Measurements from ENCODE around the gene ST6GALNAC2.
A peak's percentile ranks its signal among the peaks of the same experiment; 100 is the strongest.
"Not testable (repeated sequence)": the region's sequence is repeated elsewhere in the genome, so short reads cannot be mapped to it uniquely, and the experiment has no call there.

ST6GALNAC2 gene

GRCh38 chr17:76570457-76570856 is 15.2 kb downstream of the ST6GALNAC2 start:
- DNase-seq = no peak

GRCh38 chr17:76569607-76570279 is 15.9 kb downstream of the ST6GALNAC2 start:
- DNase-seq = no peak

- no peak for DNase-seq
Observed at GRCh38 chr17:76568811-76569221, 16.8 kb downstream of the ST6GALNAC2 start.

- DNase-seq = no peak
Observed at GRCh38 chr17:76567634-76568432, 17.8 kb downstream of the ST6GALNAC2 start.

DNA sequence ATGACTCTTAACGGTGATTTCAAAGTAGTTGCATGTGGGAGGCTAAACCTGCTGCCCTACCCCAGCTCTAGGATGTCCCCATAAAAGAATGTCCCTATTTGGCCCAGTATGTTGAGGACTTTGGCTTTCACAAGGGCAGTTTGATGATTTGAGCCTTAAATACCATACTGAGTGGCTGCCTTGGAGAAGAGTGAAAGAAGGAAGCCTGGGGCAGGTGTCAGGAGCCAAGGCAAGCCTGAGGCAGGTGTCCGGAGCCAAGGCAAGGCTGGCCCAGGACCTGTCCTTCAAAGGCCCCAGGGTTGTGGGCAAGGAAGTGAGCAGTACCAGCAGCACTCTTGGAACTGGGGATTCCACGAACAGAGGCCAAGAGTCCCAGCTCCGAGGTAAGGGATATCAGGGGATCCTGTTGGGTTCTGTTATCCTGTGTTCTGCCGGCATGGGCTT is 18.6 kb downstream of the ST6GALNAC2 start:
- no peak for DNase-seq

DNA sequence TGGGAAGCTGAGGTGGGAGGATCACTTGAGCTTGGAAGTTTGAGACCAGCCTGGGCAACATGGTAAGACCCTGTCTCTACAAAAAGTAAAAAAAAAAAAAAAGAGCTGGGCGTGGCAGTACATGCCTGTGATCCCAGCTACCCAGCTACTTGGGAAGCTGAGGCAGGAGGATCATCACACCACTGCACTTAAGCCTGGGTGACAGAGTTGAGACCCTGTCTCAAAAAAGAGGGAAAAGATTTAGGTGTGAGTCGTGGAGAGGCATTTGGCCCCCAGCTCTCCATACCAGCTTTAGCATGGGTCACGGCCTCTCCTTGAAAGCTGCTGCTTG is 19.1 kb downstream of the ST6GALNAC2 start:
- DNase-seq = no peak

DNA sequence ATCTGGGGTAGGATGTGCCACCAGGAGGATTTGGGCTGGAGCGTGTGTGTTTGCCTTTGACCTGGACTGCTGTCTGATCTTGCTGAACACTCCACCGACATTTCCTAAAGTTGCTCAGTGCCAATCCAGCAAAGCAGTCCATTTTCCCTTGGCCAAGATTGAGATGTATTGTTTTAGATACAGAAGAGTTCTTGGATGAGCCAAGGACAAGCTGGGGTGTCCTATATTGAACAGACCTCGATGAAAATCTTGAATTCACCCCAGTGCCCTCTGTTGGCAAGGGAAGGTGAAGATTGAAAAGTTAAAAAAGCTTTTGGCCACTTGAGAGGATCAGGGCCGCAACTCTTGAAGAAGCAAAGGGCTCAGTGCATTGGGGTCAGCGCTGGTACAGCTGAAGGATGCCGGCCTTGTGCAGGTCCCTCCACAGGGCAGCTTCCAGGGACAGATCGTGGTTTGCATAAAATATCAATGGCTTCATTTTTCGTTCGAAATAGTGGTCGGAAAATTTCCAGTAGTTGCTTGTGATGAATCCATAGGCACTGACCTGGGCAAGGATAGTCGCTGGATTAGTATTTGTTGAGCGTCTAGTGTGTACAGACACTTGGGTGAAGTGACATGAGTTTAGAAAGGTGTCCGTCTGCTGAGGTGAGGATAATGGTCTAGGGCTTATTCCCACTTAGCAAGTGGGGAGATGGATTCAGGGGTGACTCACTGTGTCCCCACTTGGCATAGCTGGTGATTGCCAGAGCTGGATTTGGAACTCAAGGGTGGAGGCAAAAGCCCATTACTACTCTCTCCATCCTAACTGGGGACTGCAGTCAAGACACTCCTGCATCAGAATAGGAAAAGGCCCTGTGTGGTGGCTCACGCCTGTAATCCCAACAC is 19.7 kb downstream of the ST6GALNAC2 start:
- no peak for DNase-seq

GRCh38 chr17:76564991-76565727 is 20.5 kb downstream of the ST6GALNAC2 start:
- DNase-seq = not testable (repeated sequence)

DNA sequence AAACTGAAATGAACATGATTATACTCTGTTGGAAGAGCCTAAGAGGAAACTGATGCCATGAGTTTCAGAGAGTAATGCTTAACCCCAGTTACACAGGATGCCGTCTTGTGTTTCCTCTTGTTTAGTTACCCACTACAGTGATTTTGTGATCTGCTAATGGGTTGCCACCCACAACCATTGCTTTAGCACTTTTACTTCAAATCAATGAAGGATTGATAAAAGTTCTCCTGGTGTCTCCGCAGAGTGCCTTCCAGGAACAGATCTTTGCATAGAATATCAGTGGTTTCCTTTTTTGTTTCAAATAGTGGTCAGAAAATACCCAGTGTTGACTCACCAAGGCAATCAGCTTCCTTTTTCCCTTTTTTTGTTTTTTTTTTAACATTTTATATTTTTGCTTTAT is 22.3 kb downstream of the ST6GALNAC2 start:
- not testable (repeated sequence) for DNase-seq

- DNase-seq = no peak
Observed at GRCh38 chr17:76562734-76563148, 22.9 kb downstream of the ST6GALNAC2 start.

DNA sequence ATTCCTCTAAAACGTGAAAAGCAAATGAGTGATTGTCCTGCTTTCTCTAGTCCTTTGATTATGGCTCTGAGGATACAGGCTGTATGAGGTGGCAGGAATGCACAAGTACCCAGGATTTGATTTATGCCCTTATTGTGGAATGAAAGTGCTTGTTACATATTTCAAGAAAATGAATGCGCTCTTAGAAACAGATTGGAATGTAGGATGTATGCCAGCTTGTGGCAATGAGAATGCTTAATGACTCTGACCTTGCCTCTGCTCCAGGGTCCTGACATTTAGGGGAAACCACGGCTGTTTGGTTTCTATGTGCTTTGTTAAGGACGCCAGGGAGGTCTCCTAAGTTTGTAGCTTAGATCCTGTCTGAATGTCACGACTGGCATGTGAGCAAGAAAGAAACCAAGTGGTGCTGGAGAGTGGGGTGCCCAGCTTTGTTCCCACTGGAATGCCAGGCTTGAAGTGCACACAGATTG is 23.8 kb downstream of the ST6GALNAC2 start:
- DNase-seq = no peak

- DNase-seq = no peak
Observed at GRCh38 chr17:76561332-76561731, 24.3 kb downstream of the ST6GALNAC2 start.

- no peak for DNase-seq
Observed at GRCh38 chr17:76560877-76561221, 24.8 kb downstream of the ST6GALNAC2 start.

DNA sequence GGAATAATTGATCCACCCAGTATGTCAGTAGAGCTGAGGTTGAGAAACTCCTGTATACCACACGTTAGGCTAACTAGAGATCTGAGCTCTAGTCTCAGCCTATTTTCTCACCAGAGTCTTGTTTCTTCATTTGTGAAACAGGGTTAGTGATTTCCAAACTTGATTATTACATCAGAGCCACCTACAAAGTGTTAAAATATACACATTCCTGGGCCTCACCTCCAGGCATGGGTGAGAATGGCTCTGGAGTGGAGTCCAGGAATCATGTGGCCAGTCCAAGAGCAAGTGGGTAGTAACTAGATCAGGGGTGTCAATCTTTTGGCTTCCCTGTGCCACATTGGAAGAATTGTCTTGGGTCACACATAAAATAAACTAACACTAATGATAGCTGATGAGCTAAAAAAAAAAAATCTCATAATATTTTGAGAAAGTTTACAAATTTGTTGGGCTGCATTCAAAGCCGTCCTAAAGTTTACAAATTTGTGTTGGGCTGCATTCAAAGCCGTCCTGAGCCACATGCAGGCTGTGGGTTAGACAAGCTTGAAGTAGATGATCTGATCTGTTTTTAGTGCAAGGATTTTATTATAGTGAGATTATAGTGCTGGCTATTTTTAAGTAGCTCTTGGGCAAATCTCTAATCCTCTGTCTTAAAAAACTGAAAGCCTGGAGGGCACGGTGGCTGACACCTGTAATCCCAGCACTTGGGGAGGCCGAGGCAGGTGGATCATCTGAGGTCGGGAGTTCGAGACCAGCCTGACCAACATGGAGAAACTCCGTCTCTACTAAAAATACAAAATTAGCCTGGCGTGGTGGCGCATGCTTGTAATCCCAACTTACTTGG is 25.4 kb downstream of the ST6GALNAC2 start:
- no peak for DNase-seq

DNA sequence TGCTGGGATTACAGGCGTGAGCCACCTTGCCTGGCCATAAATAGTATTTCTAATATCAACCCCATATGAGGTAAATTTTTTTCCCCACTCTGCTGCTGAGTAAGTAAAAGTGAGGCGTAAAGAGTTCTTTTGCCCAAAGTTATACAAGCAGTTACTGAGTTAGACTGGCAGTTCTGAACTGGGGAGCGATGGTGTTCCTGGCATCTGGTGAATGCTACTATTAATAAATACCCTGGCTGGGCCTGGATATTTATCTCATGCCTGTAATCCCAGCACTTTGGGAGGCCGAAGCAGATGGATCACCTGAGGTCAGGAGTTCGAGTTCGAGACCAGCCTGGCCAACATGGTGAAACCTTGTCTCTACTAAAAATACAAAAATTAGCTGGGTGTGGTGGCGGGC is 26.2 kb downstream of the ST6GALNAC2 start:
- not testable (repeated sequence) for DNase-seq

DNA sequence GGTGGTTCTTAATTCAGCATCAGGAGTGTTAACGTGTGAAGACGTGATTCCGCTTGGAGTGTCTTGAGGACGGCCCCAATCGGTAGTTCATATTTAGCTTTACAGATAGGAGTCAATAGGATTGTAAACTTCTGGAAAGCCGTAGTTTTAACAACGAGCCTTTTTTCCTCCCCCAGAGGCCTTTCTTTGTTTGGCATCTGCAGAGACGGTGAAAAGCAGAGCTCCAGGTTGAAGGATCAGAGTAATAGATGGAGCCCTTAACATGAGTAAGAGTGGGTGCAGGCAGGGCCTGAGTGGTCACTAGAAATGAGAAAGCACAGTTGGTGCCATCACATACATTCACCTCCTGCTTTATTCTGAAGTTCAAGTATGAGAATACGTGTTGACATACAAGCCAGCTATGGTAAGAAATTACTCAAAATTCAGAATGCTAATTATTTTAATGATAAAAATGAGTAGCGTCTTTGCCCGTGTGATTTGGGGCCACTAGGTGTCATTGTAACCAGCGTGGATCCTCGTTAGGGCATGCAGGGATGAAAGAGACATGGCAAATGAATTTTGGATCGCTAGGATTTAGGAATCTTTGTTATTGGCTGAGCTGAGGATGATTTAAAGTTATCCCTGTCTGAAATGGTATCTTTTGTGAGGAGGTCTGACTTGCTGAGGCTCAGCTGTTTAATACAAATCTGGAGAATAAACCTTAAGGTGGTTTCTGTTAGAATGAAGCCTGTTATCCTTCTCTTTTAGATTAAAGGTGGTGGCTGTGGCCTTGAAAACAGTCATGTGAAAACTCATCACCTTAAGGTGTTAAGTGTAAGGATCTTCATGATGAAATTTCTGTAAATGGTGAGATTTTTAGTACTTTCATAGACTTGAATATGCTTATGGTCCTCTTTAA is 27.2 kb downstream of the ST6GALNAC2 start:
- peak in 2 of 6 experiments; percentile 14 to 48 for DNase-seq

DNA sequence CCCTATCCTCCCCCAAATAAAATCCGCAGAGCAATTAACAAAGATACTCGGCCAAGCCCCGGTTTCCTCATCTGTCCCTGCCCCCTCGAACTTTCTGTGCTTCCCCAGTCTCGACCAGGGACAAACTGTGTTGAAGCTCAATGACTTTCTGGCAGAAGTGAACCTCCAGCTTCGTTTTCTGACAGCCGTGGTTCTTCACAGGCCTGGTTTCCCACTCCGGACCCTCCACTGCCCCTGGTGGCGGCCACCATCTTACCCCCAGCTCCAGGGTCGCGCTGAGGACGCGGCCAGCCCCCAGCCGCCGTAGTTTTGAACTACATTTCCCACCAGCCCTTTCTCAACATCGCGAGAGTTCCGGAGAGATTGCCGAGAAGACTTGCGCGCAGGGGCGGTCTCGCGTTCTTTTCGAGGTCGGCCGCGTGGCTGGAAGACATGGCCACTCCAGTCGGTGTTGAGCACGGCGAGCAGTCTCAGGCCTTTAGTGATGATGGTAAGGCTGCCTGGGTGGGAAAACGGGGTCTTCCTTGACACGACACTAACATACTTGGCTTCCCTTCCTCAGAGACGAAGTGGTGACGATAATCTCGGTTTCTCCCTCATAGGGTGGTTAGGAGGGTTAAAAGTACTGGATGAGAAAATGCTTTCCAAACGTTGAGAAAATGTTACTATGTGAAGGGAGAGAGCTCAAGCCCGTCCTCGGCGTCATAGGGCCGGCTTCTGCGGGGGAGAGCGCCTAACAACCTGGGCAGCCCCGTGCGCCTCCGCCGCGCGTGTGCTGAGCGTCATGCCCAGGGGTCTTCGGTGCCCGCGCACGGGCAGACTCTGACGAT is 28.1 kb downstream of the ST6GALNAC2 start:
- peak; percentile 85 to 94 (median 92) for DNase-seq

GRCh38 chr17:76556765-76557367 is 28.8 kb downstream of the ST6GALNAC2 start:
- peak in 4 of 6 experiments; percentile 45 to 76 (median 52) for DNase-seq

DNA sequence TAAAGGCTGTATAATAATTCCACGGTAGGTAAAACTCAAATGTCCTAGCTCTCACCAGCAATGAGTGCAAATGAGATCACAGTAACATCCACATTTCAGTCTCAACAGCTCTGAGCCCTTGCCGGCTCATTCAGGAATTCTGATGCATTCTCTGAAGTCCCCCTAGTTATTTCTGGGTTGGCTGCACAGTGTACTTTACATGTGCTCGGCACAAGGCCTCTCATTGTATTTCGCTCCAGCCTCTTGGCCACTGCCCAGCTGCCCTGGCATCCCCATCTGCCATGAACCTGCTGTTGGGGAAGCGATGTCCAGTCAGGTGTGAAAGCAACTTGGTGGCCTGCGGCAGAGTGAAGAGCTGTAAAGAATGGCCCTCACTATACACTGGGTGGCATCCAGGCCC is 31.5 kb downstream of the ST6GALNAC2 start:
- no peak for DNase-seq

Data from stimulated activated naive CD4-positive, alpha-beta T cell (primary cell).